ENCODE data around the gene VPS13D.

VPS13D gene

GRCh38 chr1:12397462-12398450, 167.9 kb downstream of the VPS13D start:
- Histone ChIP-seq H3K9ac (ENCODE audit: low read depth in 1 of 2, low read length in 2 of 2) (no peak overlapping the region), H3K27ac (ENCODE audit: low read depth, low read length) (no peak overlapping the region), H3K4me3 (ENCODE audit: low read depth in 1 of 2, low read length in 2 of 2) (no peak overlapping the region), H3K36me3 (ENCODE audit: control insufficient read depth in 1 of 2, insufficient read depth in 2 of 2, low read length in 2 of 2) (peaks cover 13 to 16% of the 10 kb centered on the region in 2 donors), H3K9me3 (ENCODE audit: control insufficient read depth in 1 of 2, low read length in 2 of 2) (no peaks in the 10 kb centered on the region), H3K27me3 (ENCODE audit: control insufficient read depth in 1 of 2, insufficient read depth in 2 of 2, low read length in 2 of 2) (no peaks in the 10 kb centered on the region), H3K4me1 (ENCODE audit: control insufficient read depth in 1 of 2, insufficient read depth in 2 of 2, low read length in 2 of 2) (no peaks in the 10 kb centered on the region)

DNA sequence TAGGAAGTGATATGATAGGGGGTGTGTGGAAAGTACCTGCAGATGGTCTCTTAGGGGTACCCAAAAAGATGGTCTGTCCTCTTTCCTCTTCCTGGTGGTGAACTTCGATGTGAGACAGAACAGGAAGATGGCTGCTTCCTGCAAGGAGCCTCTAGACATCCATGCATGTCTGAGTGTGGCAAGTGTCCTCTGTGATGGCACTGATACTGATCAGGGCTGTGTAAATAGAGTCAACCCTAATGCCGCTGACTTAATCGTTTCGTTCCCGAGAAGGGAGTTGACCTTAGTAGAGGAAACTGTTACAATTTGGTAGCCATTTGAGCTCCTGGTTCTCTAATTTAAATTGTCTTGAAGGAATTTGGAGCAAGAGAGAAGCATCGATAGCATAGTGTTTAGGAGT, 168.6 kb downstream of the VPS13D start:
- H3K27ac ChIP-seq (ENCODE audit: low read depth, low read length): no peak overlapping the region
- no peak overlapping the region for H3K9ac ChIP-seq (ENCODE audit: low read depth in 1 of 2, low read length in 2 of 2)

DNA sequence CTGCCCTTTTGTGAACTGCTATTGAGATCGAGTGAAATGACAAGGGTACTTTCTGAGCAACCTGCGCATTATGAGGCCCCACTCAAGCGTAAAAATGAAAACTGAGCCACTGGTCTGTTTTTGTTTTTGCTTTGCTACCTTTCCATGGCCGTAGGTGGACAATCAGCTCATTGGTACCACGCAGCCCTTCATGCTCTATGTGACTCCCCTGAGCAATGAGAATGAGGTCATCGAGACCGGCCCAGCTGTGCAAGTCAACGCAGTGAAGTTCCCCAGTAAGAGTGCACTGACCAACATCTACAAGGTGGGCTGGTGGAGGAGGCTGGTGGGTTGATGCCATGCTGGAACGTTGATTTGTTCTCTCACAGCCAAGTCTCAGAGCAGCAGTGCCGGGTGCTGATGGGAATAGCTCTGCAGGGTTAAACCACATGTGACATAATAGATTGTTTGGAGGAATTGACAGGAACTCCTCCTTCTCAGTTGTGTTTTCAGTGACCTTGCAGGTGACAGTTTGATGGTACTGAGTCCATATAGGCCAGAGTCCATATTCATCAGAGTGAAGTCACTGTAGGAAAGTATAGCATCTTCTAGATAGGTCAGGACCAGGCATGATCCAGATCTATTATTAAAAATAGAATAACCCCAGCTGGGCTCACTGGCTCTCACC, 170.3 kb downstream of the VPS13D start:
- Histone ChIP-seq H3K9ac (ENCODE audit: low read depth in 1 of 2, low read length in 2 of 2) (no peak overlapping the region), H3K27me3 (ENCODE audit: control insufficient read depth in 1 of 2, insufficient read depth in 2 of 2, low read length in 2 of 2) (no peaks in the 10 kb centered on the region), H3K27ac (ENCODE audit: low read depth, low read length) (no peak overlapping the region), H3K9me3 (ENCODE audit: control insufficient read depth in 1 of 2, low read length in 2 of 2) (no peaks in the 10 kb centered on the region), H3K4me1 (ENCODE audit: control insufficient read depth in 1 of 2, insufficient read depth in 2 of 2, low read length in 2 of 2) (peaks cover 4 to 5% of the 10 kb centered on the region in 2 donors), H3K36me3 (ENCODE audit: control insufficient read depth in 1 of 2, insufficient read depth in 2 of 2, low read length in 2 of 2) (peaks cover 15 to 33% of the 10 kb centered on the region in 2 donors), H3K4me3 (ENCODE audit: low read depth in 1 of 2, low read length in 2 of 2) (no peak overlapping the region)

More for the DNA sequence above, 168.6 kb downstream of the VPS13D start:
- Histone ChIP-seq H3K9me3 (ENCODE audit: control insufficient read depth in 1 of 2, low read length in 2 of 2) (no peaks in the 10 kb centered on the region), H3K4me3 (ENCODE audit: low read depth in 1 of 2, low read length in 2 of 2) (no peak overlapping the region), H3K36me3 (ENCODE audit: control insufficient read depth in 1 of 2, insufficient read depth in 2 of 2, low read length in 2 of 2) (peaks cover 11 to 21% of the 10 kb centered on the region in 2 donors), H3K4me1 (ENCODE audit: control insufficient read depth in 1 of 2, insufficient read depth in 2 of 2, low read length in 2 of 2) (no peaks in the 10 kb centered on the region), H3K27me3 (ENCODE audit: control insufficient read depth in 1 of 2, insufficient read depth in 2 of 2, low read length in 2 of 2) (no peaks in the 10 kb centered on the region)

DNA sequence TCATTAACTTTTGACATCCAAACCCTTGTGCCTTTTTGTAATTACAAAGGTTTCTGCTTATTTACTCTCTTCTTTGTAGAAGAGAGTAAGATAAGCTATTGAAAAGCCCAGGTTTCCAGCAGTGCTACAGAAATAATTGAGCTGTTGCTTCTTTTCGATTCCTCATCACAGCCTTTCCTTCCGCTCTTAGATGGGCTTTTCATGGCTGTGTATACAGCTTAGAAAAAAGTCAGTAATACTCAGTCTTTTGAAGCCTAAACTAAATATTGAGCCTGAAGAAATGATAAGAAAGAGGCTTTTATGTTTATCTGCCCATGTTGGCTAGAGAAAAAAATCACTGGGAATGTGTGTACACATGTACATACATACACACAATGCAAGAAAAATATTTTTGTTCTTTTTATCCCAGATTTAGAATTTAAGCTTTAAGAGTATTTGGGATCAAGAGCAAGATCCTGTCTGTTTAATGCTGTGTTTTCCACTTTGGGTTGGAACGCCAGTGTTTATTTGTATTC, 172.4 kb downstream of the VPS13D start:
- Histone ChIP-seq H3K4me3 (ENCODE audit: low read depth in 1 of 2, low read length in 2 of 2) (no peak overlapping the region), H3K36me3 (ENCODE audit: control insufficient read depth in 1 of 2, insufficient read depth in 2 of 2, low read length in 2 of 2) (peaks cover 15 to 37% of the 10 kb centered on the region in 2 donors), H3K9ac (ENCODE audit: low read depth in 1 of 2, low read length in 2 of 2) (no peak overlapping the region), H3K9me3 (ENCODE audit: control insufficient read depth in 1 of 2, low read length in 2 of 2) (no peaks in the 10 kb centered on the region), H3K4me1 (ENCODE audit: control insufficient read depth in 1 of 2, insufficient read depth in 2 of 2, low read length in 2 of 2) (peaks cover 18 to 24% of the 10 kb centered on the region in 2 donors), H3K27me3 (ENCODE audit: control insufficient read depth in 1 of 2, insufficient read depth in 2 of 2, low read length in 2 of 2) (no peaks in the 10 kb centered on the region), H3K27ac (ENCODE audit: low read depth, low read length) (no peak overlapping the region)

DNA sequence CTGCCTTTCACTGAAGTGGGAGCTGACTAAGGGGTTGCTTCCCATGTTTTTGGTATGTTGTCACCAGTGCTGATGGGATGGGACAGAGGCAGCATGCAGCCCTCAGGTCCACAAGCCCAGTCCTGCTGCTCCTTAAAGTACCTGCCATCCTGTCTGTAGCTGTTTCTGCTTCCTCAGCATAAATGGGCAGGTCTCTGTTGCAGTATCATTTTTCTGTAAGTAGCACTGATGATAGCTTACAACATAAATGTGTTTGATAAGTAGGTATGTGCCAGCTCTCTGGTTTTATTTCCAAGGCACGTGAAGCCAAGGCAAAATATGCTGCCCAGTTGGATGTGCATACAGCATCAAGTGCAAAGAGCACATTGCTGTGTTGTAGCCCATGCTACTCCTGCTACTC, 173.0 kb downstream of the VPS13D start:
- H3K36me3 ChIP-seq (ENCODE audit: control insufficient read depth in 1 of 2, insufficient read depth in 2 of 2, low read length in 2 of 2): peaks cover 15 to 37% of the 10 kb centered on the region in 2 donors
- peaks cover 23 to 30% of the 10 kb centered on the region in 2 donors for H3K4me1 ChIP-seq (ENCODE audit: control insufficient read depth in 1 of 2, insufficient read depth in 2 of 2, low read length in 2 of 2)
- H3K27me3 ChIP-seq (ENCODE audit: control insufficient read depth in 1 of 2, insufficient read depth in 2 of 2, low read length in 2 of 2): no peaks in the 10 kb centered on the region
- H3K9me3 ChIP-seq (ENCODE audit: control insufficient read depth in 1 of 2, low read length in 2 of 2): no peaks in the 10 kb centered on the region
- H3K27ac ChIP-seq (ENCODE audit: low read depth, low read length): no peak overlapping the region
- H3K9ac ChIP-seq (ENCODE audit: low read depth in 1 of 2, low read length in 2 of 2): no peak overlapping the region
- no peak overlapping the region for H3K4me3 ChIP-seq (ENCODE audit: low read depth in 1 of 2, low read length in 2 of 2)

DNA sequence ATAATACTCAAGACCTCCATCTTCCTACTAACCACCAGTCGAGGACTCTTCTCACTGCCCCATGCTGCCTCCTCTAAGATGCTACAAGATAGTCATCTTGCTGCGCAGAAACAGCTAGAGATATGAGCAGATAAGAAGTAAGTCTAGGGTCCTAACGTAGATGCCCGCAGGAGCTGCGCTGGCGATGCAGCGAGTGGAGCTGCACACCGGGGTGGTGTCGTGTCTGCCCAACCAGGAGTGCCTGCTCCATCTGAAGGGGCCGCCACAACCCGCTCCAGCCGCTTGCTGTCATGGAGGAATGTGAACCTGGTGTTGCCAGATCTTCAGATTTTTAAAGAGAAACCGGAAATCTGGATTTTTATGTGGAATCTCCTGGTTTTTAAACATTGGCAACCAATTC, 175.1 kb downstream of the VPS13D start:
- peaks cover 23 to 33% of the 10 kb centered on the region in 2 donors for H3K4me1 ChIP-seq (ENCODE audit: control insufficient read depth in 1 of 2, insufficient read depth in 2 of 2, low read length in 2 of 2)
- H3K36me3 ChIP-seq (ENCODE audit: control insufficient read depth in 1 of 2, insufficient read depth in 2 of 2, low read length in 2 of 2): peaks cover 15 to 38% of the 10 kb centered on the region in 2 donors
- H3K9me3 ChIP-seq (ENCODE audit: control insufficient read depth in 1 of 2, low read length in 2 of 2): no peaks in the 10 kb centered on the region
- H3K9ac ChIP-seq (ENCODE audit: low read depth in 1 of 2, low read length in 2 of 2): no peak overlapping the region
- H3K4me3 ChIP-seq (ENCODE audit: low read depth in 1 of 2, low read length in 2 of 2): no peak overlapping the region
- no peaks in the 10 kb centered on the region for H3K27me3 ChIP-seq (ENCODE audit: control insufficient read depth in 1 of 2, insufficient read depth in 2 of 2, low read length in 2 of 2)
- H3K27ac ChIP-seq (ENCODE audit: low read depth, low read length): no peak overlapping the region

DNA sequence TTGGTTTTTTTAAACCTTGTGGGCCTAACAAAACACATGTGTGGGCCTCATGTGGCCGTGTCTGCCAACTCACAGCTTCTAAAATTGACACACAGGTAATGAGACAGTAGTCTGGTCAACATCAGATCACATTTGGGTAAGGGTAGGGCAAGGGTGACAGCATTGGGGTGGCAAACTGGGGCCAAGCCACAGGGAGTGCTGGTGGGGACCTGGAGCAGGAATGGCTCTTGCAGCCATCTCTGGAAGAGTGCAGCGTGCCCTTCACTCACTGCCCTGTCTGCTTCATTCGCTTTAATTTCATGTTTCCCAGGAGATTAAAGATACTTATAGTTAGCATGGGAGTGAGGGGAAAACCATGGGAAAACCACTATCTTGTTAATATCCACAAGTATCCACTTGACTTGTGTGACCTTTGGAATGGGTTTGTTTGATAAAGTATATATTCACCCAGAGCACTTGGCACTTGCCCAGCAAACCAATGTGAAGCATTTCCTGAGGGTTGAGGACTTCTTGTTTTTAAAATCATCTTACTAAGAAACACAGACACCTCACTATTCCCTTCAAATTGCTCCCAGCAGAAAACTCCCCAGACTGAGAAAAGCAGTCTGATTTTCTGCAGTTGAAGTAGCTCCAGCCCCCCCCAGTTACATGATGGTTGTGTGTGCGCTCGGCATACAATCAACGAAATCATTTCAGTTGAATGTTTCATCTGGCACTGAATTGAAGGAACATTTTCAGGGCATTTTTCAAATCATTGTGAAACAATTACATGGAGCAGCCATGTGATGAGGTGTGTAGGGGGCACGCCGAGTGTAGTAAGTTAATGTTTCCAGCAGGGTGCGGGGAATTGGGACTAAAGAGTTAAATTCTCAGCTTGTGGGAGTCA, 175.7 kb downstream of the VPS13D start:
- no peaks in the 10 kb centered on the region for H3K27me3 ChIP-seq (ENCODE audit: control insufficient read depth in 1 of 2, insufficient read depth in 2 of 2, low read length in 2 of 2)
- no peak overlapping the region for H3K9ac ChIP-seq (ENCODE audit: low read depth in 1 of 2, low read length in 2 of 2)
- peaks cover 0 to 5% of the 10 kb centered on the region in 2 donors for H3K9me3 ChIP-seq (ENCODE audit: control insufficient read depth in 1 of 2, low read length in 2 of 2)
- H3K27ac ChIP-seq (ENCODE audit: low read depth, low read length): no peak overlapping the region
- no peak overlapping the region for H3K4me3 ChIP-seq (ENCODE audit: low read depth in 1 of 2, low read length in 2 of 2)
- peaks cover 23 to 33% of the 10 kb centered on the region in 2 donors for H3K4me1 ChIP-seq (ENCODE audit: control insufficient read depth in 1 of 2, insufficient read depth in 2 of 2, low read length in 2 of 2)
- peaks cover 10 to 38% of the 10 kb centered on the region in 2 donors for H3K36me3 ChIP-seq (ENCODE audit: control insufficient read depth in 1 of 2, insufficient read depth in 2 of 2, low read length in 2 of 2)

GRCh38 chr1:12406211-12407021, 176.6 kb downstream of the VPS13D start:
- H3K27me3 ChIP-seq (ENCODE audit: control insufficient read depth in 1 of 2, insufficient read depth in 2 of 2, low read length in 2 of 2): no peaks in the 10 kb centered on the region
- no peak overlapping the region for H3K4me3 ChIP-seq (ENCODE audit: low read depth in 1 of 2, low read length in 2 of 2)
- H3K9me3 ChIP-seq (ENCODE audit: control insufficient read depth in 1 of 2, low read length in 2 of 2): peaks cover 0 to 5% of the 10 kb centered on the region in 2 donors
- H3K9ac ChIP-seq (ENCODE audit: low read depth in 1 of 2, low read length in 2 of 2): no peak overlapping the region
- H3K27ac ChIP-seq (ENCODE audit: low read depth, low read length): no peak overlapping the region
- H3K4me1 ChIP-seq (ENCODE audit: control insufficient read depth in 1 of 2, insufficient read depth in 2 of 2, low read length in 2 of 2): peaks cover 23 to 33% of the 10 kb centered on the region in 2 donors
- H3K36me3 ChIP-seq (ENCODE audit: control insufficient read depth in 1 of 2, insufficient read depth in 2 of 2, low read length in 2 of 2): peaks cover 10 to 32% of the 10 kb centered on the region in 2 donors
